GM18909 (cell line): Measurements from ENCODE around the gene HOXB4.
"Not testable (repeated sequence)": the region's sequence is repeated elsewhere in the genome, so short reads cannot be mapped to it uniquely, and the experiment has no call there.

Experiments used
- ATAC-seq: cut with Tn5 transposase; IDR thresholded peaks from one replicate; pipeline ENCODE4 v1.9.1; 2021; ENCODE audit warnings: mild to moderate bottlenecking; ENCODE audit not compliant: unreplicated experiment, poor library complexity

The HOXB4 gene

DNA sequence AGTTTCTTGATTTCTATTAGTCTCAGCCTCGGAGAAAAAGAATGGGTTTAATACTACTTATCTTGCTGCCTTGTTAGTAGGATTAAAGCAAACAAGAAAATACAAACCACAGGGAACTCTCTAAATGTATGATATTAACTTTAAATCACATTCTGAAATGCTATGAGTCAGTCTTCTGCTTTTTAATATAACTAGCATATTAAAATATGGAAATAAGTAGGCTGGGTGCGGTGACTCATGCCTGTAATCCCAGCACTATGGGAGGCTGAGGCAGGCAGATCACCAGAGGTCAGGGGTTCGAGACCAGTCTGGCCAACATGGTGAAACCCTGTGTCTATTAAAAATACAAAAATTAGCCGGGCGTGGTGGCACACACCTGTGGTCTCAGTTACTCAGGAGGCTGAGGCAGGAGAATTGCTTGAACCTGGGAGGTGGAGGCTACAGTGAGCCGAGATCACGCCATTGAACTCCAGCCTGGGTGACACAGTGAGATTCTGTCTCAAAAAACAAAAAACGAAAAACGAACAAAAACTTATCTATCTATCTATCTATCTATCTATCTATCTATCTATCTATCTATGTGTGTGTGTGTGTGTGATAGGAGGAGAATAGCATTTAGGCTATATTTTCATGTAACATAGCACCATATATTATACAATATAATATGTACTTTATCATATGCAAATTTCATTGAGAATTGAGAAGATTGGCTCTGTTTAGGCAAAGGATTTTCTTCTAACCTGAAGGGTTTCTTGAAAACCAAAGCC is 42.2 kb downstream of the HOXB4 start:
- ATAC-seq: not testable (repeated sequence)

DNA sequence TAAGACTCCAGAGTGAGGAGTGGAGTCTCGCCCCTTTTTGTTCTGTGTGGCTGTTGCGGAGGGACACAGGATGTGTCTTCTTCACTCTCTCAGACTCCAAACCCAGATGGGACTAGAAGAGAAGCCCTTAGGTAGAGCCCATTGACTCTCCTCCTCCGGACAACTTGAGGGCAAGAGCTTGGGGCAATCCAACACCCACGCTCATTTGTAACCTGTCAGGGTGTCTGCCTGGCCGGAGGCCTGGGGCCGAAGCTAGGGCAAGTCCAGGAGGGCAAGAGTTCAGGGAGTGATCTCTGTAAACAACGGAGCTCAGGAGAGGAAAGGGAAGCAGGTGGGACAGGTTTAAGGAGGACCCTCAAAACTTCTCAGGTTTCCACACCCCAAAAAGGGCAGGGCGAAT is 45.9 kb downstream of the HOXB4 start:
- no peak for ATAC-seq

DNA sequence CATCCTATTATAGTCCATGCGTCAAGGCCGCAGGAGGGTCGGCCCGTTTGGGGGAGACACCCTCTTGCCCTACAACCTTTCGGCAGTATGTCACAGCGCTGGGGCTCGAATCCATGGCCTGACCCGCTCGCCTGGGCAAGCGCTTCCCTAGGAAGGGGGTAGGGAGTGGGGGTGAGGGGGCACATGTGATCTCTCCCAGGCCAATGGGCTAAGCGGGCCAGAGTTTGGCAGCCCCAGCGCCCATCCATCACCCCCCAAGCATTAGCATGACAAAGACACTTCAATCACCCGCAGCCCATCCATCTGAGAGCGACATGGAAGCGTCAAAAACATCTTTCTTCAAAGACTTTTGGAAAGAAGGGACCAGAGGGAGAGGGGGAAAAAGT is 47.3 kb downstream of the HOXB4 start, which contains the start of gene HOXB1:
TSS of gene HOXB1 (minus strand) at position 125 of the 386 bp plus-strand sequence. CDS start at position 18, 107 bp downstream.
- no peak for ATAC-seq

DNA sequence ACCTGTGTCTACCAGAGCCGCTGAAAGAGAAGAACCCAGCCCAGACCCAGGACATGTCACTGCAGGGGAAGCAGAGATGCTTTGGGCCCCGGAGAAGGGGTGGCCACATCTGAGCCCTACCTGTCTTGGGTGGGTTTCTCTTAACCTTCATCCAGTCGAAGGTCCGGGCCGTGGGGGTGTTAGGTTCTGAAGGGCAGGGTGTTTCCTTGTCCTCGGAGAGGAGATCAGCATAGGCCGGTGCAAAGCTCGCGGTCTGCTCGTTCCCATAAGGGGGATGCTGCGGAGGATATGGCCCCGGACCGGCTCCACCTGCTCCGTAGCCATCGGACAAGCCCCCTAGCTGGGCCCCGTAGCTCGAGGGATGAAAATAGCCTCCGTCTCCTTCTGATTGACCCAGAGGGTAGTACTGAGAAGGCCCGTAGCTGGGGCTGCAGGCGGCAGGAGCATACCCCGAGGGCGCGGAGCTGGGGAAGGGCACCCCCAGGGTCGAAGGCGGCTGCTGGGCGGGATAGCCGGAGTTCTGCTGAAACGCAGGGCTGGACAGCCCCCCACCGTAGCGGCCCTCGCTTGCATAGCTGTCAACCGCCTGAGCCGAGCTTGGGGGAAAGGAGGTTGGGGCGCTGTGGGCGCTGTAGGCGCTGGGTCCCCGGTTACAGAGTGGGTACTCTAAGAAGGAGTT is 47.8 kb downstream of the HOXB4 start:
- ATAC-seq: no peak

DNA sequence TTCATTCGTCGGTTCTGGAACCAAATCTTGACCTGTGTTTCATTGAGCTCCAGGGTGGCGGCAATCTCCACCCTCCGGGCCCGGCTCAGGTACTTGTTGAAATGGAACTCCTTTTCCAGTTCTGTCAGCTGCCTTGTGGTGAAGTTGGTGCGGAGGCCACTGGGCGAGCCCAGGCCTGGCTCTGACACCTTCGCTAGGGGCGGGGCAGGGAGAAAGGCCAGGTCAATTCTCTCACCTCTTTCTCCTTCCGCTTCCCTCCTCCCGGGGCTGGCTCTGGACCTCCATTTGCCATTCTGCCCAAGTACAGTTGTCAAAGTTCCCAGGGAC is 48.5 kb downstream of the HOXB4 start:
- no peak for ATAC-seq

DNA sequence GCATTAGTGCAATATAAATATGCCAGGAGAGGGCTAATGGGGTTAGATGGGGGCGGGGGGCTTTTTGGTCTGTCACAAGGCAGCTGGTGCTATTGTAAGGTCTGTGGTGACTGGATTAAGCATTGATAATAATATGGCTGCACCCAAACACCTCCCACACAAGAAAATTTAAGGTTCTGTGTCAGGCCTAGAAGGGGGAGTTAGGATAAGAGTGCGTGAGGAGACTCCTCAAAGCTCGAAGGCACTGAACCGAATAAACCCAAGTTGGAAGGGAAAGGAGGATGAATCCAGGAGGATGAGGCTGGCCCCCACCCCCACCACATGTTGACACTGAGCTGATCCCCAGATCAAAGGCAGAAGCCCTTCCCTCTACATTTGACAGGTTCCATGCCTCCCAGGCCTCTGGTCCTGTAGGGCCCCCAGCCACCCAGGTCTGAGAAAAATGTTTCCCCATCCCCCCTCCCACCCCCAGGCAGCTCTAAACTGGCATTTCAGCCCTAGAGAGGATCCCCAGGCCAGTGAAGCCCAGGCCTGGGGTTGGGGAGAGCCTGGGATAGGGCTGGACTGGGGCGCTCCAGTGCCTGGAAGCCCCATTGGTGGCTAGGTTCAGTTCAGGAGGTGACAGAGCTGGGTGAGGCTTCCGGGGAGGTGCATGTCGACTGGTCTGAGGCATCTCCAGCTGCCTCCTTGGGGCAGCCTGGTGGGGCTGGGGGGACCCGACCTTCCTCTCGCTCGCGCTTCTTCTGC is 49.0 kb downstream of the HOXB4 start:
- no peak for ATAC-seq

DNA sequence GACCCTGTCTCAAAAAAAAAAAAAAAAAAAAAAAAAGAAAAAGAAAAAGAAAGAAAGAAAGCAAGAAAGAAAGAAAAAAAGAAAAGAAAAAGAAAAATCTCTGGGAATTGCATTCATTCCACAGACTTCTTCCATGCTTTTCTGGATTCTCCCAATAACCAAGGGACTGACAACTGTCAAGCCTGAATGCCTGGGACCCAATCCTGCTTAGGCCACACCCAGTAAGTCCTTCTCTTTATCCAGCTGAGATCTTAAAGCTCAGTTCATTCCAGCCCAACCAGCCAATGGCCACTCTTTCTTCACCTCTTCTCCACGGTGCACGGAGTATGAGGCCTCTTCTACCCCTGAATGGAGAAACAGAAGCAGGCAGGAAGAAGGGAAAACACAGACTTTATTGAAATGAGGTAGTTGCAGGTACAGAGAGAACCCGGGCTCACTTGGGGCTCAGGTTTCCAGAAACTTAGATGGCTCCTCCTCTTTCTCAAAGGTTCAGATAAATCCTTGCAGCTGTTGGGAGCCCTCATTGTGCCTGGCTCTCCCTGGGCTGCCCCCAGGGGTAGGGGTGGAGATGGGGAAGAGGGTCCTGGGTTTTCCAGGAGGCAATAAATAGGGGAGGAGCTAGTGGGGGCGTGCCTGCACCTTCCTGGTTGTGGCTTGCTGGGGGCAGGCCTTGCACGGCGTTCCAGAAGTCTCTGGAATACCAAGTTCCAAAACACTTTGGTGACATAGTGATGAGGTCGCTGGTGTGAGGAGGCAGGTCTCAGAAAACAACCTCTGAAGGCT is 49.8 kb downstream of the HOXB4 start:
- no peak for ATAC-seq

DNA sequence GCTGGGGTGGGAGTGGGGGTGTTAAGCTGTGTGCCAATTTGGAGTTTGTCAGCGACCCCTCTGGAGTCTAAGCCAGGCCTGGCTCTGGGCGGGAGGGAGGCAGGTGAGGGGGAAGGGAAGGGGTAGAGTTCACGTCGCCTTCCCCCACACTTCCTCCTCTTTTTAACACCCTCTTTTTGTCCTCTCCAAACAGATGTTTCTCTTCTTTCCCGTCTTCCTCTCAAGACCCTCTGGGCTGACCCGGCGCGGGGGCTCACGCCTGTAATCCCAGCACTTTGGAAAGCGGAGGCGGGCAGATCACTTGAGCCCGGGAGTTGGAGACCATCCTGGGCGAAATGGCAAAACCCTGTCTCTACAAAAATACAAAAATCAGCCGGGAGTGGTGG is 50.6 kb downstream of the HOXB4 start:
- no peak for ATAC-seq

DNA sequence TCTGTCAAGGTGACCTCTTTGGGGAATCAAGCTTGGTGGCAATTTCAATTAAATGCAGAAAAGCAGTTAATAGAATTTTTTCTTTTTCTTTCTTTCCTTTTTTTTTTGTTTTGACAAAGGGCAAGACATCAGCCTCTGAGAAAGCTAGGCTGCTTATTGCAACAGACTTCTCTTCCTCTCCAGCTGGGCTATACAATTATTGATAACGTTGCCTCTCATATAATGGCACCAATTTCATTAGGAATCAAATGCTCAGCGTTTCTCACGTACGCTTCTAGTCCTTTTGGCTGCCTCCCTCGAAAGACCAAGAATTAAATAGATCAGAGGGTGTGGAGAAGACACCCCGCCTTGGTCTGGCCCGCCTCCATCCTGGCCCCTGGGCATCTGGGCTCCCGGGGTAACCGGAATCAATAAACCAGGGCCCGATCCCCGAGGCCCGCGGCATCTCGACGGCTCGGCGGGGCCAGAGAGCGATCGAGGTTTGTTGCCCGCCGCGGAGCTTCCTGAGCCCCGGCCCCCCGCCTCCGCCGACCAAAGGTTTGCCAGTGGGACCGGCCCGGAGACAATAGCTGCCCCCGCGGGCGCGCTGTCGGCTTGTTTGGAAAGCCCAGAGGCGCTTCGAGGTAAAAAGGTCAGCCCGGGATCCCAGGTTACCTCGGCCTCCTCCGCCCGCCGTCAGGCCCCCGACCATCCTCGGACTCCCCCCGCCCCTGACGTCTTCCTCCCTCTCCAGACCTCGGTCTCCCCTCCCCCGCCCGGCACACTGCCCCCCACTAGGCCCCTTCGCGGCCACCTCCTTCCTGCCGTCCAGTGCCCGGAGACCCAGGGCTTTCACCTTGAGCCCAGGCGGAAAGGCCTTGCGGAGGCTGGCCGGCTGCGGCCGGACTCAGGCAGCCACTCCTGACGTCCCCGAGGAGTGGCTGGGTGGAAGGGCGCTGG is 51.3 kb downstream of the HOXB4 start:
- no peak for ATAC-seq
